Lower leg skin (tissue), 4 donors: ENCODE data around the gene PTPRN2. TPM values are rescaled to one million over a fixed set of nuclear protein-coding genes. Genes with fewer than 3 reads are reported as not detected.

Experiments used
- DNase-seq, 2 donors: peaks; one replicate each; pipeline ENCODE4 v3.0.0-alpha.2; 2019; ENCODE audit warnings: low spot score in 2 of 2
- H3K4me3 ChIP-seq: fragments of 200-600 bp; sonication (generic); 2 replicates; pipeline ENCODE4 v1.5.1; 2017; ENCODE audit warnings: mild to moderate bottlenecking, low read depth; ENCODE audit not compliant: poor library complexity, severe bottlenecking
- POLR2A ChIP-seq, 2 donors: fragments of 450-650 bp; IDR thresholded peaks; one replicate each; pipeline ENCODE4 v1.6.1; 2016 to 2017; ENCODE audit warnings: antibody characterized with exemption in 2 of 2, mild to moderate bottlenecking in 1 of 2, moderate library complexity in 1 of 2
- WGBS, 2 donors: methylation state at CpG; one replicate each; pipeline ENCODE4 v1.1.5; 2018; 5-methylcytosine and 5-hydroxymethylcytosine counted together
- intact Hi-C: fragments of 100-400 bp; cut with DNase I; formaldehyde crosslinking; loops from one replicate; pipeline ENCODE4 v1.15.0; 2023; ENCODE audit warnings: low total_unique reads
- total RNA-seq, 4 donors: library from RNA; depleted of rRNA; stranded (reverse); fragments of >200 nt; gene quantifications; one replicate each; pipeline ENCODE4 v1.1.0, GENCODE V29; 2016
- TF ChIP-seq, protein P1 (sequence below), 3 donors: fragments of 450-650 bp; IDR thresholded peaks; one replicate each; pipeline ENCODE4 v1.5.1; 2016; ENCODE audit warnings: antibody characterized with exemption in 3 of 3, mild to moderate bottlenecking in 3 of 3, moderate library complexity in 2 of 3

Gene PTPRN2
- total RNA-seq, 4 donors from 2014 or later: 0.11 to 1.6 (median 0.92) TPM

- DNase-seq: no peak
- TF ChIP-seq POLR2A (IDR thresholded peaks at IDR 0.05): no peak
- TF ChIP-seq, protein P1, sequence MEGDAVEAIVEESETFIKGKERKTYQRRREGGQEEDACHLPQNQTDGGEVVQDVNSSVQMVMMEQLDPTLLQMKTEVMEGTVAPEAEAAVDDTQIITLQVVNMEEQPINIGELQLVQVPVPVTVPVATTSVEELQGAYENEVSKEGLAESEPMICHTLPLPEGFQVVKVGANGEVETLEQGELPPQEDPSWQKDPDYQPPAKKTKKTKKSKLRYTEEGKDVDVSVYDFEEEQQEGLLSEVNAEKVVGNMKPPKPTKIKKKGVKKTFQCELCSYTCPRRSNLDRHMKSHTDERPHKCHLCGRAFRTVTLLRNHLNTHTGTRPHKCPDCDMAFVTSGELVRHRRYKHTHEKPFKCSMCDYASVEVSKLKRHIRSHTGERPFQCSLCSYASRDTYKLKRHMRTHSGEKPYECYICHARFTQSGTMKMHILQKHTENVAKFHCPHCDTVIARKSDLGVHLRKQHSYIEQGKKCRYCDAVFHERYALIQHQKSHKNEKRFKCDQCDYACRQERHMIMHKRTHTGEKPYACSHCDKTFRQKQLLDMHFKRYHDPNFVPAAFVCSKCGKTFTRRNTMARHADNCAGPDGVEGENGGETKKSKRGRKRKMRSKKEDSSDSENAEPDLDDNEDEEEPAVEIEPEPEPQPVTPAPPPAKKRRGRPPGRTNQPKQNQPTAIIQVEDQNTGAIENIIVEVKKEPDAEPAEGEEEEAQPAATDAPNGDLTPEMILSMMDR (IDR thresholded peaks at IDR 0.05): no peak
- intact Hi-C loops: no loop called here
- no peak overlapping the region for H3K4me3 ChIP-seq
- WGBS, 2 donors: 61 to 62% methylated on average over 32 to 36 of the region's 36 CpGs
Measured at GRCh38 chr7:158549616-158550393, 37.8 kb downstream of the PTPRN2 start.

DNA sequence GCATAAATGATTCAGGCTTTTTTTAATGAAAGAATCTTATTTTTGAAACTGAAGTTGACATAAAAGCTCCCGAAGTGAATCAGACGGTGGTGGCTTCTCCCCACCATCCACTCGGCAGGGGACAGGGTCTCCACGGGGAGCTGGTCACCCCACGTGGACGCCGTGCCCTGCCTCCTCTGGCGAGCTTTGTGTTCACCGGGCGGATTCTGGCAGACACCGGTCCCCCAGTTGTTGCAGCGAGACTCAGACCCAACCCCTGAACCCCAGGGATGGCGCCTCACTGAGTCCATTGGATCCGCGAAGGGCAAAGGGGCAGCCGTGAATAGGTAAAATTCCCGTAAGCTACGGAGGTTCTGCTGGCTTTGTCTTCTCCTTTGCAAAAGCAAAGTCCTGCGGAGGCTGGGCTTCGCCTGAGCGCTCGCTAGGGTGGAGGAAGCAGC lies 38.4 kb downstream of the PTPRN2 start:
- no peak overlapping the region for H3K4me3 ChIP-seq
- WGBS, 2 donors: 34 to 47% methylated on average over 16 to 22 of the region's 22 CpGs
- intact Hi-C loops: no loop called here
- TF ChIP-seq, protein P1 (IDR thresholded peaks at IDR 0.05): no peak
- no peak for DNase-seq

- no peak overlapping the region for H3K4me3 ChIP-seq
- DNase-seq: no peak
- intact Hi-C loops: no loop called here
- TF ChIP-seq, protein P1 (IDR thresholded peaks at IDR 0.05): no peak
- TF ChIP-seq POLR2A (IDR thresholded peaks at IDR 0.05): no peak
- WGBS, 2 donors: 82 to 85% methylated on average over 14 of the region's 14 CpGs
Measured at GRCh38 chr7:158548726-158549125, 38.9 kb downstream of the PTPRN2 start.

DNA sequence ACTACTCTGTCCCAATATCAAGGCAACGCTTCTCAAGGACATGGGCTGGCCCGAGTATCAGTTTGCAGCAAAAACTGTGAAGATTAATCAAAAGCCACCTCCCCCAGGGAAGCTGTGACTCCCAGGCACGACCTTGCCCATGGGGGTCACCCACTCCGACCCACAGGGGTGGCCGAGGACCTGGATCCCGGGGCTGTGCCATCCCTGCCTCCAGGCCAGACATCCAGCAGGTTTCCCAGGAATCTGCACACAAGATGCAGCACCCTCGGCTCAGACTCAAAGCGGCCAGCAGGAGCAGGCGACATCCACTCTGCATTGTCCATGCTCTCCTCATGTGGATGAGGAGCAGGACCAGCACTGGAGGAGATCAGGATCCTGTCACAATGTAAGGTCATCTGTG lies 39.8 kb downstream of the PTPRN2 start:
- intact Hi-C loops: no loop called here
- TF ChIP-seq, protein P1 (IDR thresholded peaks at IDR 0.05): no peak
- TF ChIP-seq POLR2A (IDR thresholded peaks at IDR 0.05): no peak
- 81 to 85% methylated on average over 8 to 9 of the region's 9 CpGs for WGBS, 2 donors
- no peak for DNase-seq
- no peak overlapping the region for H3K4me3 ChIP-seq

DNA sequence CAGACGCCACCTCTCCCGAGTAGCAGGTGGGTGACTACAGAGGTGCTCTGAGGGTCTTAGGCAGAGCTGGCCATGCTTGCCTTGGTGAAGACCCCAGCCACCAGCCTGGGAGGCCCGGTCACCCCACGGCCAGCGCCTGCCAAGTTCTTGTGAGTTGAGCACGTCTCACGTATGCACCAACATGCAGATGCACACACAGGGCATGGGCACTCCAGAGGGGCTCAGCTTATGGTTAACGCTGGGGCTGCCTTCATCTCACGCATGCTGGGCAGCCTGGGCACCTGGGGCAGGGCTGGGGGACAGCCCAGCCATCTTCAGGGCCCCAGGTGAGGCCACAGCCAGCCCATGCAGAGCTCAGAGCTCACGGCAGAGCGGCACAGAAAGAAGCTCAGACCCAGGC lies 41.0 kb downstream of the PTPRN2 start:
- no peak for DNase-seq
- H3K4me3 ChIP-seq: no peak overlapping the region
- WGBS, 2 donors: 88 to 91% methylated on average over 8 to 11 of the region's 11 CpGs
- intact Hi-C loops: no loop called here
- no peak for TF ChIP-seq POLR2A (IDR thresholded peaks at IDR 0.05)
- TF ChIP-seq, protein P1 (IDR thresholded peaks at IDR 0.05): no peak

DNA sequence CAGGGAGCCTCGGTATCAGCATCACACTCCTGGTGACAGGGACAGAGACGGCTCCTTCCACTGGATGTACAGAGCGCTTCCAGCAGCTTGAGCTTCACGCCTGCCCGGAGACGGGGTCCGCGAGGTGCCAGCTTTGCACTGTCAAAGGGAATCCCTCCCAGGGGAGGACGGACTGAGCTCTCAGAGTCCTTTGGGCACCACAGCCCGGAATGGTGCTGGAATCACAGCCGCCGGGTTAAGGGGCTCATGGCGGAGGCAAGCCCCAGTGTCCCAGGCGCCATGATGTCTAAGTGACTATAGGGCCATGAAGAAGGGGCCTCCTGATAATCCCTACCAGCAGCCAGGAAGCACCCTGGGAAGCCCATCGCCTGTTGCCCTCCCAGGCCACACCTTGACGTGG lies 41.4 kb downstream of the PTPRN2 start:
- DNase-seq: no peak
- H3K4me3 ChIP-seq: no peak overlapping the region
- WGBS, 2 donors: 91 to 93% methylated on average over 15 to 16 of the region's 16 CpGs
- TF ChIP-seq, protein P1 (IDR thresholded peaks at IDR 0.05): no peak
- TF ChIP-seq POLR2A (IDR thresholded peaks at IDR 0.05): no peak
- intact Hi-C loops: no loop called here
